Activated CD8-positive, alpha-beta memory T cell treated with anti-CD3 and anti-CD28 coated beads, Interleukin-2, amount 50 U/mL, for 24 hours (primary cell): ENCODE measurements around the gene ASCC1.
A peak's percentile ranks its signal among the peaks of the same experiment; 100 is the strongest.

Experiments
- DNase-seq: peaks from one replicate; pipeline ENCODE4 v3.0.0-alpha.2; 2020; ENCODE audit errors: extremely low read depth

ASCC1 gene, protein sequence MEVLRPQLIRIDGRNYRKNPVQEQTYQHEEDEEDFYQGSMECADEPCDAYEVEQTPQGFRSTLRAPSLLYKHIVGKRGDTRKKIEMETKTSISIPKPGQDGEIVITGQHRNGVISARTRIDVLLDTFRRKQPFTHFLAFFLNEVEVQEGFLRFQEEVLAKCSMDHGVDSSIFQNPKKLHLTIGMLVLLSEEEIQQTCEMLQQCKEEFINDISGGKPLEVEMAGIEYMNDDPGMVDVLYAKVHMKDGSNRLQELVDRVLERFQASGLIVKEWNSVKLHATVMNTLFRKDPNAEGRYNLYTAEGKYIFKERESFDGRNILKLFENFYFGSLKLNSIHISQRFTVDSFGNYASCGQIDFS

DNA sequence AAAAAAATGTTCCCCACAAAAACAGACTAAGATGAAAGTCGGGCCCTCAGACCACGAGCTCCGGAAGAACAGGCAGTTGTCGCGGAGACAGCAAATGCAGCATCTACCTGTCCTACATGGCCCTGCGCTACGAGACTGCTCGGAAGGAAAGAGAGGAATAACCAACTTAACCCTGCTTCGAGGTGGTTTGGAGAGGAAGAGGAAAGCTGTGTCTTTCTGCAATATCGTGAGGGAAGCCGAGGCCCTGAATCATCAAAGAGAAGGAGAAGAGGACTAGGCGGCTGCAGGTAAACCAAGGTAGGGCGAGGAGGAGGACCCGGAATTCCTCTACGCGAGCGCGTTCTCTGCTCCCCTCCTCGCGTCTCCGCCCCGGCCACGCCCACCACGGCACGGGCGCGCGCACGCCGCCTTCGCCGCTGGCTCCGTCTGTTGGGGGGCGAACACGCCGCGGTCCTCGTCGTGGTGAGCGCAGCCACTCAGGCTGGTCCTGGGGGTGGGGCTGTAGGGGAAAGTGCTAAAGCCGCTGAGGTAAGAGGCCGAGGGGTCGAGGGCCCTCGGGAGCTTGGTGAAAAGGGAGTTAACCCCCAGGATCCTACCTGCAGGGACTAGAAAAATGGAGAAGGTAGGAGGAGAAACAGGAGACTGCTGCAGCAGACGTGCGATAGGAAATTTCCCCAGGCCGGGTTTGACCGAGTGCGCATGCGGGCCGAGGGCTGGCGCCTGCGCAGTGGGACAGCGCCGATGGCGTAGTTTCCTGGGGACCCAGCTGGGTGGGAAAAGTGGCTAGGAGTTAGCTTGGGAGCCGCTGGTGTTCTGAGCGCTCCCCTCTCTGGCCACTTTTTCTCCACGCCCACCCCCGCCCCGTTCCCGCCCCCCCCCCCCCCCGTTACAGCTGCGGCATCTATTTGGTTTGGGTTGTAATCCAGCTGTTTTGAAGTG is at the start of gene ASCC1, which contains the start of gene ANAPC16:
Gene ASCC1, minus strand, starts transcription at position 666 of the 939 bp plus-strand sequence. CDS start 2,978 bp downstream, outside the sequence.
Gene ANAPC16, plus strand, starts transcription at position 402 of the 939 bp plus-strand sequence. CDS start 7,903 bp downstream, outside the sequence.
- DNase-seq, result peak; percentile 84

DNA sequence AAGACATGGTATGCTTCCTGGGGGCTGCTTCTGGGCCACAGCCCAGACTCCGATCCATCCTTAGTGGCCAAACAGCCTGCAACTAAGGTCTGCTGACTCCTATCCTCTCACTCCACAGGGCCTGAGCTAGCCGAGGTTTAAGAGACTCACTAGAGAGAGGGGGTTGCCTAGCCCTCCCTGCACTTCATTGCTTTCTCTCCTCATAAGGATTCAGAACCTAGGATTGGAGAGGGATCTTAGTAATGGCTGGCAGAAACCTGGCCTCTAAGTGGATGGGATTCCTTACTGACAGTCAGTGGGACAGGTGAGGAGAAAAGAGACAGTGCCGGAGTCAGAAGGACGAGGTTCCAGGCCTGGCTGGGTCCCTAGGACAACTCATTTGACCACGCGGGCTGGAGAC is 49.4 kb upstream of the ASCC1 start:
- DNase-seq, result no peak

DNA sequence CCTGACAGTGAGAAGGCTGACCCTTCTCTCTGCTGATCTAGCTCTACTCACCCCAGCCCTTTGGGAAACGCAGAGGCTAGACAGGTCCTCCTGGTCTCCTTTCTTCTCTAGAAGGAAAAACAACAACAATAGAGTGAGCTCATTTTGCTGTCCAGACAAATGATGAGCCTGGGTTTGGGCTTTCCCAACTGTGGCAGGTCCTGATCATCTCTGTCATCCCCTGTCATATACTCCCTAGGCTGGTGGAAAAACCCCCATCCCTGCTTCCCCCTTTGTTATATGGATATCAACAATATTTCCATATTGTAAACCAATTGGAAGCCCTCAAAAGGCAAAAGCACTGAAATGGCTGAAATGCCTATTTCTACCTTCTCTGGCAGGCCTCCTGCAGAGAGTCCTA is 48.5 kb upstream of the ASCC1 start:
- DNase-seq, result no peak

DNA sequence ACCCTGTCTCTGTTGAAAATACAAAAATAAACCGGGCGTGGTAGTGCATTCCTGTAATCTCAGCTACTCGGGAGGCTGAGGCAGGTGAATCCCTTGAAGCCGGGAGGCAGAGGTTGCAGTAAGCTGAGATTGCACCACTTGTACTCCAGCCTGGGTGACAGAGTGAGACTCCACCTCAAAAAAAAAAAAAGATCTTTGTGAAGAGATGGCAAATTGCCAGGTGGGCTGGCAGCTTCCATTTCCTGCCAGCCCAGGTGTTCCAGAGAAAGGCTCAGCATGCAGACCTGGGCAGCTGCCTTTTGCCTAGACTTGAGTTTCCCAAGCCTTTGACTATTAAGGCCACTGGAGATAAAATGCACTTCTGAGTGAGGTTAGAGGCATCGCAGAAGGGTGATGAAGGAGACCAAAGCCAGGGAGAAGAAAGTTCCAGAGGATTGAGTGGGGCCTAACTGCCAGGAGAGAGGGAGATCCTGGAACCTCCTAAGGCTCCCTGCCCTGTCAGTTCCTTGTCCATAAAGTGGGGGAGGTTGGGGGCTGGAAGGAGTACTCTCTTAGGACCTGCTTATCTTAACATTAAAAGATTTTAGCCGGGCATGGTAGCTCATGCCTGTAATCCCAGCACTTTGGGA is 47.7 kb upstream of the ASCC1 start:
- no peak for DNase-seq

DNA sequence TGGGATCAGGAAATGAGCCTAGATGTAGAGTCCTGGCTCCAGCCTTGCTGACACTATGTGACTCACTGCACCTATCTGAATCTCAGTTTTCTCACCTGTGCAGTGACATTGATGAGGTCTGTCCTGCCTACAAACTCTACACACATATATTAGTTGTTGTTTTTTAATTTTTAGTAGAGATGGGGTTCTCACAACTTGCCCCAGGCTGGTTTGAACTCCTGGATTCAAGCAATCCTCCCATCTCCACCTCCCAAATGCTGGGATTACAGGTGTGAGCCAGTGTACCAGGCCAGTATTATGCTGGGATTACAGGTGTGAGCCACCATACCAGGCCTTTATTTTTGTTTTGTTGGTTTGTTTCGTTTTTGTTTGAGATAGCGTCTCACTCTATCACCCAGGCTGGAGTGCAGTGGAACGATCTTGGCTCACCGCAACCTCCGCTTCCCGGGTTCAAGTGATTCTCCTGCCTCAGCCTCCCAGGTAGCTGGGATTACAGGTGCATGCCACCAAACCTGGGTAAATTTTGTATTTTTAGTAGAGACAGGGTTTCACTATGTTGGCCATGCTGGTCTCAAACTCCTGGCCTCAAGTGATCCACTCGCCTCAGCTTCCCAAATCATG is 45.8 kb upstream of the ASCC1 start:
- DNase-seq, result no peak

DNA sequence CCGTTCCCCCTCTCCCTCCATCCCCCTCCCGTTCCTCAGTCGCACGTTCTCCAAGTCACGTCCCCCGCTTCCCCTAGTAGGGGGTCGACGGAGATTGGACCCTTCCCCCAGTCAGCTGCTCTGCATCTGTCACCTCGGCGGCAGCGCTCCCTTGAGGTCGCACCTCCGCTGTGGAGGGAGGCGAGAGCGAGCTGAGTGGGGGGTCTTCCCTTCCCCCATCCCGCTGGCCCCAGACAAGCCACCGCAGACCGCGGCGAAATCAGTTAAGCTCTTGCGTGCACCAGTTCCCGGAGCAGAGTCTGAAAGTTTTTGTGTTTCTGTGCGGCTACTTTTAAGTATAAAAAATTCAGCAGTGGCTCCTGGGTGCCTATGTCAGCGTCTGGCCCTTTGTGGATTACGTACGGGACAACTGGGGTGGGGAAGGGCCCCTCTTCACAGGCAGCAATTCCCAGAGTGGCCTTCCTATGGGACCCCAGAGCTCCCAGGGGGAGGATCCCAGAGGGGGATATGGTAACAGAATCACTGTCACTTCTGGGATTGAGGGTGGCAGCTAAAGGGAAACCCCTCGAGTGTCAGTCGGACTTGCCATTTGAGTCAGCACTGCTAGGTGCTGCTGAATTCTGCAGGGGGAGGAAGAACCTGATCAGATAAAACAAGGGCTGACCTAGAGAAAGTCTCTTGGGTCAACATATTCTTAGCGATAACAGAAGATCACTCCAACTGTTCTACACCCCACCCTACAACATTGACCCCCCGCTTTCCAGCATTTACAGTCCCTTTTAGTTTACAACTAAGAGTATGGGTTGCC is 45.1 kb upstream of the ASCC1 start:
- DNase-seq, result no peak

DNA sequence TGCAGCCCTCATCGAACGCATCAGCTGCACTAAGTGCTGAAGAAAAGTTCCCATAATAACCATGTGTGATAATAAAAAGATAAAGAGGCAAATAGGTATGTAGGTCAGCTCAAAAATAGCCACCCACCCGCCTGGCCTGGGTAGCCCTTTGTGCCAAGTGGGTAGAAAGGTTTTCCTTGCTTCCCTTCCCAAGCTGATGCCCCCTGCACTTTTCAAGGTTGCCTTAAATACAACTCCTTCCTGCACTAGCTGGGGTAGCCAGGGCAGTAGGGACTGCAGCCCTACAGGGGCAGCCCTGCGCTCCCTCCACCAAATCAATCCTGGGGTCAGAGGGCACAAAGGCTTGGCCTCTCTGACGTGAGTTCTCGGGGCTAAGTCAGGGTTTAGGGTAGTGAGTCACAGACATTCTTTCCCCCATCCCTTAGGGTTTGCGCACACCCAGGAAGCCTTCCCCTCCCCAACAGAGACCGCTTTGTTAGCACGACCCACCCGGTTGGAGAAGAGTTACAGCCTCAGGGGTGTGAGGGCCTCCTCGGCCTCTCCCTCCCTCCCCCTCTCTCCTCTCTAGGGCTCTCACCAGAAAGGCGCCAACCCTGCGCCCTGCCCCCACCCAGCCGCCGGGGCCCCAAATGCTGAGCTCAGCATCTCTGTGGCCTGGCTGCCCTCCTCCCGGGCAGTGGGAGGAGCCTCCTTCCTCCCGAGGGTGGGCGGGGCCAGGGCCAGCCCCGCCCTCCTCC is 44.3 kb upstream of the ASCC1 start:
- DNase-seq, result peak; percentile 78

DNA sequence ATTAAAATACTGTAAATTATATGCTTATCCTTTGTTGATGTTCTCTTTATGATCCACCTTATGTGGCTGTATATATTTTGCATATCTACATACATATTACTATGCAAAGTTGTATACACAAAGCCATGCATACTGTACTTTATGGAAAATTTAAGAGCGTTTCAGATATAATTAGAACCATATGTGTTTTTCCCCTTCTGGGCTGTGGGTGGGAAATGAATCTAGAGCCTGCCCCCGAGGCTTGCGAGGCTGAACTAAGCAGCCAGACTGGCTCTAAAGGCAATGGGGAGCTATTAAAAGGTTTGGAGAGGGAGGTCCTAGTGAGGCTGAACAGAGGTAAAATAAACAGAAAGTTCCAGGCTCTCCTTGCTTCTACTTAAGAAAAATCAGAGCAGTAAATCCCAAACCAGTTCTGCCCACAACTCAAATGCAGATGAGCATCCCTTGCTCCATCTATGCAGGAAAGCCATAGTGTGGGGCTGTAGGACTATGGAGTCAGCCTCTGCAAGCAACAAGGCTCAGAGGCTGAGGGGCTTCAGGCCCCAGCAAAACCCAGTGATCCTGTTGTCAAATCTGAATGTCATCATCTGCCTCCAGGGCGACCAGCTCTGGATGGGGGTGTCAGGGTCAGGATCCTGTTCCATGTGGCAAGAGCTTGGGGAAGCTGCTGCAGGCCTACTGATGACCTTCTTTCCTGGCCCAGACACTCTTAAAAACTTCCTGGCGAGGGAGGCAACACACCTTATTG is 43.6 kb upstream of the ASCC1 start:
- DNase-seq, result no peak

DNA sequence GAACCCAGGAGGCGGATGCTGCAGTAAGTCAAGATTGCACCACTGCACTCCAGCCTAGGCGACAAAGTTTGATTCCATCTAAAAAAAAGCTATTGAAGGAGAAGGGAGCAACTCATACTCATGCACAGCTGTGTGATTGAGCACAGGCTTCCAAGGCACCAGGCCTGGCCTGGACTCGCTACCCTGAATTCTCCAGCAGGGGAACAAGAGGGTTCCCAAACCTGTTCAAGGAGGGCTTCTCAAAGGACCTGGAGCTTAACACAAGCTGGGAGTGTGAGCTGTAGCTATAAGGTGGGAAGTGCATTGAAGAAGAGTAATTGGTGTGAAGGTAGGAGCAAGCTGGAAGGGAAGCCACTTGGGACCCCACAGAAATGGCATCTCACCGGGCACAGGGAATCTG is 42.5 kb upstream of the ASCC1 start:
- no peak for DNase-seq

DNA sequence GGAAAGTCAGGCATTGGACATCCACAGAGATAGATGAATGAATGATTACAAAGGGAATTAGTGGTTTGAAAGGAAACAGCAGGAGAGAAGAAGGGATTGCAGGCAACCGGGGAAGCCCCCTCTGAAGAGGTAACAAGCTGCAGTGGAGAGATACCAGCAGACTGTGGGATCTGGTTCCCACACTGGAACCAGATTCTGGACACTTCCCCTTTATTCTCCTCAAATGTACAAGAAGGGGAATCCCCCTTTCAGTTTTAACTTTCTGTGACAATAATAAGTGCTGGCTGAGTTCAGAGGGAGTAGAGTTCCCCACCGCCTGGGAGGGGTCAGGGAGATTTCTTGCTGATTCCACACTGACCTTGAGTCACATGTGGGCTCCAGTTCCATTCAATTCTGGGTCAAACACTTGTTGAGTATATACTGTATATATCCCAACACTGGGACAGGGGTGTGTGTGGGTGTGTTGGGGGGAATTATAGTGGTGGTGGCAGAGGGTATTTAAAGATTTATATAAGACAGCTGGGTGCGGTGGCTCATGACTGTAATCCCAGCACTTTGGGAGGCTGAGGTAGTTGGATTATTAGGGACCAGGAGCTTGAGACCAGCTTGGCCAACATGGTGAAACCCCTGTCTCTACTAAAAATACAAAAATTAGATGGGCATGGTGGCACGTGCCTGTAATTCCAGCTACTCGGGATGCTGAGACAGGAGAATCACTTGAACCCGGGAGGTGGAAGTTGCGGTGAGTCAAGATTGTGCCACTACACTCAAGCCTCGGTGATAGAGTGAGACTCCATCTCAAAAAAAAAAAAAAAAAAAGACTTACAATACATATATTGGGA is 41.2 kb upstream of the ASCC1 start:
- no peak for DNase-seq

DNA sequence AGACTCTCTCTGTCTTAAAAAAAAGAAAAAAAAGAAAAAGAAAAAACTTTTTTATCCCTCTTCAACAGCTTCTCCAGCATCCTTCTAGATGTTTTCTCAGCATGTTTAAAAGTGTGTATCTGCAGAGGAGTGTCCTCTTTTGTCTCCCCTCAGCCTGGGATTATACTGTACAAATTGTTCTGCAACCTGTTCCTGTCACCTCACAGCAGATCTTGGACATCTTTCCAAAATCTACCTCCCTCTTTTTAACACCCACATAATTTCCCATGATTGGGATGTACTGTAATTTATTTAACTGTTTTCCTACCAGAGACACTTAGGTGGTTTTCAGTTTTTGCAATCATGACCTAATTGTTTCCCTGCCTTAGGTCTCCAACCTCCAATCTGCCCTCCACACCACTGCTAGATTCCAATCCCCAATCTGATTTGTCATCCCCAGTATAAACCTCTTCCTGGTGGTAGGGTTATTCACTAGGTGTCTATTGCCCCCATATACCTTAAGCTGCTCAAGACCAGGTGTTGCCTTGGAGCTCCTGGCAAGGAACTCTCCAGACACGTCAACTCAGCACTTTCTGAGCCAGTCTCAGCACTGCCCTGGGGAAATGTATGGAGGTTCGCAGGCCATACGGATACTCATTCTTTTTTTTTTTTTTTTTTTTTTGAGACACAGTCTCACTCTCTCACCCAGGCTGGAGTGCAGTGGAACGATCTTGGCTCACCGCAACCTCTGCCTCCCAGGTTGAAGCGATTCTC is 40.1 kb upstream of the ASCC1 start:
- no peak for DNase-seq

DNA sequence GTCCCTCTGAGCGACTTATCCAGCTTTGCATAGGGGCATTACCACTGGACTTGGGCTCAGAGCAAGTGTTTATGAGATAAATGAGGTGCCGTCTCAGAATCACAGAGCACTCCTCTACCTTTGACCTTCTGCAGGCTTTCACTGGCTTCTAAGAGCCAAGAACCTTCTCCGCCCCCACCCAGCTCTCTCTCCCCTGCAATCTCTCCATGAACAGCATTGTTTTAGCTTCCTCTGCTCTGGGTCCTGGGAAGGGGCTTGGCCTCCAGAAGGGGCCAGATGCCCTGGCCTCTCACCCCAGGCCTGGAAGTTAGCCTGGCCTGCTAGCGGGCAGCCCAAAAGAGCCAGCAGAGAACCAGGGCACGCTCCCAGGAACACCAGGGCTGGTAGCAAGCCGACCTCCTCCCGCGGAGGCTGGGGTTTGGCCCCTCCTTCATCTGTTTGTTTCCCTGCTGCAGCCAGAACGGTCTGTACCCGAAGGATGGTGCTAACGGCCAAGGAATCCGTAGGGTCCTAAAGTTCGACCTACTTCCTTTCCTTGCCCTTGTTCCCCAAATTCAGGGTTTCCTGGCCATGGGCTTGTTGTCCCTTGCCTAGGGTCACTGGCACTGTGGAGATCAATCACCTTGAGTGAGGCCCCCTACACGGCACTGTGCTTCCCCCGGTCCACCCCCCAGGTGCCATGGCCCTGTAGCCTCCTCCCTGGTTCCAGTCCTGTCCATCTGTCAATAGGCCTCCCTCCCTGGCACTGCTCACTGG is 38.9 kb upstream of the ASCC1 start:
- no peak for DNase-seq

DNA sequence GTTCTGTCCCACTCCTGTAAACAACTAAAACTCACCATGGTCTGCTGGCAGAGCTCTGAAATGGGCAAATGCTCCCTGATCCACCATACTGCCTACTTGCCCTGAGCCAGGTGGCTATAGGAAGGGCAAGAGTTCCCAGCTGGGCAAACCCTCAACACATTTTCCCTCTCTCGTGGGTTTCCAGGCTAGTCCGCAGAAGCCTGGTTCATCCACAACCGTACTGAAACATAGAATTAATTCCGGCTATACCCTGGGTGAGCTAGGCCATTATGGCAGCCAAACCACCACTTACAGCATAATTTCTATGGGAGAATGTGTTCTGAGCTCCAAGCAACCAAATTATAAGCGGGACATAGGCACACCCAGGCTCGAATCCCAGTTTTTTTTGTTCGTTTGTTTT is 37.5 kb upstream of the ASCC1 start:
- no peak for DNase-seq

DNA sequence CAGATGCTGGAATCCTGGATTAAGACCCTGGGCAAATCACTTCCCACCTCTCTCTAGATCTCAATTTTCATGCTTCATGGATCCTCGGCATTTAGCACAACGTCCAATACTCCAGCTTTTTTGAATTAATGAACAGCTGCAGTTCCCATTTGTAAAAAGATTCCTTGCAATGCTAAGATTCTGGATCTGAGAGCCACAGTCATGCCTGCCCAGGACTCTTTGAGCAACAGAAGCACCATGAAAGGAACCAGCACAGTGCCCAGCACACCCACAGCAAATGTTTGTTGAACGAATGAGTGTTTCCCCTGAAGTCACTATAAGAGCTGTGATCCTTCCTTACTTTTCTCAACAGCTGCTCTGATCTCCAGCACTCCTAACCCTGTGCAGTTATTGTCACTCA is 36.9 kb upstream of the ASCC1 start:
- no peak for DNase-seq

DNA sequence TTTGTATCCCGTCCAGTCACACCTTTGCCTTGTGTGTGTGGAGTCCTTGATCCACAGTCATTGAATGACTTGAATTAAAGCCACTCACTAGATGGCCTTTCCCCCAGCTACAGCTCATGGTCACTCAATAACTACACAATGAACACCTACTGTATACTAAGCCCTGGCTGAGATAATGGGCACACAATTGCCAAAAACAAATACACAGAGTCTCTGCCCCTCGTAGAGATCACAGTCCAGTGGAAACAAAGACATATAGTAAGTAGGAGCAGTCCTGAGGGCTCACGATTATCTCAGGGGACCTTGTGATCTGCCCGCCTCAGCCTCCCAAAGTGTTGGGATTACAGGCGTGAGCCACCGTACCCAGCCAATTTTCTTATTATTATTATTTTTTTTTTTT is 35.6 kb upstream of the ASCC1 start:
- DNase-seq, result no peak

DNA sequence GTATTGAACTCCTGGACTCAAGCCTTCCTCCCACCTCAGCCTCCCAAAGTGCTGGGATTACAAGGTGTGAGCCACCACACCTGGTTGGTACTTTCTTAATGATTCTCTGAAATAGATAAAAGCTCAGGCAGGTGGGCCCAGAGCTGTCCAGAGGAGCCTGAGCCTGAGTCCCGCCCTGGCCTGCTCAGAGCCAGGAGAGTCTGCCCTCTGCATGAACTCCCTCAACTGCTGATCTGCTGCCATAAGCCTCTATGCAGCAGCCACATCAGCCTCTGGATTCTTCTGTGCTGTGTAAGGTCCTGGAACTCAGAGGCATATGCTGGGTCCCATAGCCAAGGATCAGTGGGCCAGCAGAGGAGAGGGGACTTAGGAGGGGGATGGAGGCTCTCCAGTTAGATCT is 34.6 kb upstream of the ASCC1 start:
- no peak for DNase-seq
